Esophagus squamous epithelium (tissue), 4 donors: ENCODE data around the gene BTG4.

Experiments used
- POLR2A ChIP-seq, 4 donors: fragments of 450-650 bp; IDR thresholded peaks; one replicate each; pipeline ENCODE4 v1.6.1; 2017; ENCODE audit warnings: antibody characterized with exemption in 4 of 4, mild to moderate bottlenecking in 4 of 4, moderate library complexity in 3 of 4
- TF ChIP-seq, protein P1 (sequence below), 6 experiments: fragments of 450-650 bp in 4 of 6; fragments of 200-600 bp in 2 of 6; sonication (generic) in 2 of 6; IDR thresholded peaks; one replicate each; pipeline ENCODE4 v1.5.1; 2016 to 2019; ENCODE audit warnings: antibody characterized with exemption in 6 of 6, mild to moderate bottlenecking in 4 of 6, moderate library complexity in 4 of 6

DNA sequence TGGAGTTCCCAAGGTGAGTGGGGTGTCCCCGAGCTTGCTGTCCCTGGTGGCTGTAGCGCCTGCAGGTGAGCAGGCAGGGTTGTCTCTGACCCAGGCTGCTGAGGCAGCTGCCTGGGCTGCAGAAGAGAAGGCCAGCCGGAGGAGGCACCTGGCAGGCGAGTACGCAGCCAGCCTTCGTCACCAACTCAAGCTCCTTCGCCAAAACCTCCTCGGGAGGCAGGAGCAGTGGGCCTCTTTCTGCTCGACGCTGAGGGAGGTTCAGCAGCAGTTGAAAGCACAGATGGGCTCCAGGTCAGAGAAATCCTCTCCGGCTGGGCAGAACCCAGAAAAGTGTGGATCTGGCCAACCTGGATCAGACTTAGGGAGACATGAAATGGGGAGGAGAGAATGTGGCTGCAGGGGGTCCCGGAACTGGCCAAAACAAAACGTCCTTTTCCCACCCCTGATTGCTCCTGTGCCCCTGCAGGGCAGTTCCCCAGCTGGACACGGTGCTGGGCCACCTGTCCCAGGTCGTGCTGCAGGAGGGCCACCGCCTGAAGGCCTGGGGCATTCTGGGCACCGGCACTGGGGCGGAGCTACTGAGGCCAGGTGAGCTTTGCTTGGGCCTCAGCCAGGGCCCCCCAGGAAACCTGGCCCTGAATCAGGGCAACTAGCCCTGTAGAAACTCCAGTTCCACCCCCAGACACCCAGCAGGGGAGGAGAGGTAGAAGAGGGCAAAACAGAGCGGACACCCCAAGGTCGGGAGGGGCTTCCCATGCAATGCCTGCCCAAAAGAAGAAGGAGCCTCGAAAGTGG, 56.7 kb downstream of the BTG4 start:
- TF ChIP-seq, protein P1, sequence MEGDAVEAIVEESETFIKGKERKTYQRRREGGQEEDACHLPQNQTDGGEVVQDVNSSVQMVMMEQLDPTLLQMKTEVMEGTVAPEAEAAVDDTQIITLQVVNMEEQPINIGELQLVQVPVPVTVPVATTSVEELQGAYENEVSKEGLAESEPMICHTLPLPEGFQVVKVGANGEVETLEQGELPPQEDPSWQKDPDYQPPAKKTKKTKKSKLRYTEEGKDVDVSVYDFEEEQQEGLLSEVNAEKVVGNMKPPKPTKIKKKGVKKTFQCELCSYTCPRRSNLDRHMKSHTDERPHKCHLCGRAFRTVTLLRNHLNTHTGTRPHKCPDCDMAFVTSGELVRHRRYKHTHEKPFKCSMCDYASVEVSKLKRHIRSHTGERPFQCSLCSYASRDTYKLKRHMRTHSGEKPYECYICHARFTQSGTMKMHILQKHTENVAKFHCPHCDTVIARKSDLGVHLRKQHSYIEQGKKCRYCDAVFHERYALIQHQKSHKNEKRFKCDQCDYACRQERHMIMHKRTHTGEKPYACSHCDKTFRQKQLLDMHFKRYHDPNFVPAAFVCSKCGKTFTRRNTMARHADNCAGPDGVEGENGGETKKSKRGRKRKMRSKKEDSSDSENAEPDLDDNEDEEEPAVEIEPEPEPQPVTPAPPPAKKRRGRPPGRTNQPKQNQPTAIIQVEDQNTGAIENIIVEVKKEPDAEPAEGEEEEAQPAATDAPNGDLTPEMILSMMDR (IDR thresholded peaks at IDR 0.05): no peak
- TF ChIP-seq POLR2A (IDR thresholded peaks at IDR 0.05): no peak
